H1 (cell line): ENCODE data around the gene COL17A1. TPM values are rescaled to one million over a fixed set of nuclear protein-coding genes. Genes with fewer than 3 reads are reported as not detected.

Experiments
- CTCF ChIA-PET: fragments of 300-600 bp; sonication (Branson Sonifier 250); formaldehyde crosslinking; loops from one replicate; lab custom pipeline; 2021; ENCODE audit not compliant: partially characterized antibody; lab: Charles Lee
- POLR2A ChIA-PET: fragments of 300-600 bp; sonication (Branson Sonifier 250); formaldehyde crosslinking; loops from one replicate; lab custom pipeline; 2021; ENCODE audit warnings: inconsistent platforms; ENCODE audit not compliant: partially characterized antibody; lab: Charles Lee
- DNase-seq, 2 experiments: peaks; one replicate each; pipeline versions ENCODE4 v3.0.0 to v3.0.0-alpha.2; 2010 to 2022; ENCODE audit warnings: low spot score in 2 of 2, low read depth in 1 of 2, mixed read lengths in 1 of 2
- FAIRE-seq: peaks from 2 replicates; lab custom pipeline; 2011; peaks lifted over from hg19 to GRCh38; lab: Jason Lieb, UNC
- H2AFZ ChIP-seq: 2 replicates; pipeline ENCODE4 v1.8.1; 2012; ENCODE audit warnings: low read length, inconsistent platforms
- H2AK5ac ChIP-seq: 2 replicates; pipeline ENCODE4 v1.6.1; 2013; ENCODE audit warnings: low read depth, low read length
- H2BK120ac ChIP-seq: replicated peaks from 2 replicates; pipeline ENCODE3; 2013; ENCODE audit warnings: low read depth, low read length, inconsistent platforms
- H2BK12ac ChIP-seq: 2 replicates; pipeline ENCODE4 v1.6.1; 2013; ENCODE audit warnings: low read depth, low read length
- H2BK15ac ChIP-seq: 2 replicates; pipeline ENCODE4 v1.6.1; 2013; ENCODE audit warnings: low read length
- H2BK20ac ChIP-seq: 2 replicates; pipeline ENCODE4 v1.6.1; 2013; ENCODE audit warnings: low read length
- H2BK5ac ChIP-seq: 2 replicates; pipeline ENCODE4 v1.6.1; 2013; ENCODE audit warnings: low read depth, low read length
- H3K14ac ChIP-seq: 2 replicates; pipeline ENCODE4 v1.6.1; 2013; ENCODE audit warnings: inconsistent platforms; ENCODE audit not compliant: insufficient read length
- H3K18ac ChIP-seq: 2 replicates; pipeline ENCODE4 v1.6.1; 2013; ENCODE audit warnings: low read length; ENCODE audit errors: extremely low read depth
- H3K23ac ChIP-seq: 2 replicates; pipeline ENCODE4 v1.6.1; 2013; ENCODE audit warnings: inconsistent platforms; ENCODE audit not compliant: insufficient read length
- H3K23me2 ChIP-seq: 2 replicates; pipeline ENCODE4 v1.6.1; 2013; ENCODE audit warnings: low read depth, low read length
- H3K27ac ChIP-seq: 2 replicates; pipeline ENCODE4 v1.6.1; 2011; ENCODE audit warnings: low read depth, low read length, inconsistent platforms
- H3K27me3 ChIP-seq, 4 experiments: replicated peaks in 1 of 4; 1 replicate in 1 of 4; 2 replicates in 3 of 4; pipeline versions ENCODE4 v1.6.1 to v1.8.1; 2011 to 2013; ENCODE audit warnings: low read length in 3 of 4, mild to moderate bottlenecking in 3 of 4, inconsistent platforms in 2 of 4, mixed read lengths in 2 of 4, moderate library complexity in 1 of 4; ENCODE audit not compliant: control insufficient read depth in 3 of 4, insufficient read depth in 3 of 4; ENCODE audit errors: extremely low read depth in 1 of 4
- H3K36me3 ChIP-seq, 4 experiments: 2 replicates each; pipeline versions ENCODE4 v1.6.1 to v1.8.1; 2011 to 2013; ENCODE audit warnings: mild to moderate bottlenecking in 4 of 4, low read length in 3 of 4, moderate library complexity in 2 of 4, control low read depth in 1 of 4, inconsistent platforms in 1 of 4; ENCODE audit not compliant: insufficient read depth in 4 of 4, control insufficient read depth in 2 of 4
- H3K4ac ChIP-seq: replicated peaks from 2 replicates; pipeline ENCODE3; 2013; ENCODE audit warnings: low read length, low read depth, mixed read lengths, inconsistent platforms; ENCODE audit not compliant: insufficient read length
- H3K4me1 ChIP-seq, 4 experiments: replicated peaks in 1 of 4; 1 replicate in 1 of 4; 2 replicates in 3 of 4; pipeline versions ENCODE4 v1.6.1 to v1.8.1; 2011 to 2013; ENCODE audit warnings: low read length in 3 of 4, inconsistent platforms in 2 of 4, mixed read lengths in 1 of 4; ENCODE audit not compliant: insufficient read depth in 4 of 4, control insufficient read depth in 3 of 4
- H3K4me2 ChIP-seq, 2 experiments: 2 replicates each; pipeline versions ENCODE4 v1.6.1 to v1.8.1; 2011 to 2013; ENCODE audit warnings: low read depth in 2 of 2, low read length in 2 of 2, control low read depth in 1 of 2, inconsistent platforms in 1 of 2, mild to moderate bottlenecking in 1 of 2; ENCODE audit not compliant: insufficient read depth in 1 of 2
- H3K4me3 ChIP-seq, 4 experiments: fragments of 200-600, 300-600 bp in 1 of 4; sonication (generic), shearing (Covaris generic), sonication (Bioruptor Twin) in 1 of 4; 2 replicates each; pipeline versions ENCODE4 v1.5.1 to v1.8.1; 2011 to 2016; ENCODE audit warnings: low read length in 4 of 4, low read depth in 3 of 4, control low read depth in 2 of 4, inconsistent platforms in 2 of 4, mild to moderate bottlenecking in 2 of 4, mixed read lengths in 1 of 4, moderate library complexity in 1 of 4; ENCODE audit not compliant: insufficient read depth in 2 of 4; ENCODE audit errors: extremely low read depth in 1 of 4
- H3K56ac ChIP-seq: replicated peaks from 2 replicates; pipeline ENCODE3; 2013; ENCODE audit warnings: low read depth, mild to moderate bottlenecking, mixed read lengths, low read length, inconsistent platforms; ENCODE audit not compliant: insufficient read length
- H3K79me1 ChIP-seq: 2 replicates; pipeline ENCODE4 v1.6.1; 2013; ENCODE audit warnings: low read depth, low read length, control low read depth
- H3K79me2 ChIP-seq, 2 experiments: 2 replicates each; pipeline versions ENCODE4 v1.6.1 to v1.8.1; 2012 to 2013; ENCODE audit warnings: low read length in 2 of 2, mild to moderate bottlenecking in 2 of 2, inconsistent platforms in 1 of 2; ENCODE audit not compliant: insufficient read depth in 2 of 2, control insufficient read depth in 1 of 2
- H3K9ac ChIP-seq, 4 experiments: replicated peaks in 1 of 4; 1 replicate in 1 of 4; 2 replicates in 3 of 4; pipeline versions ENCODE4 v1.6.1 to v1.8.1; 2011 to 2013; ENCODE audit warnings: low read depth in 3 of 4, low read length in 3 of 4, control low read depth in 2 of 4, mild to moderate bottlenecking in 2 of 4, moderate library complexity in 2 of 4, inconsistent platforms in 1 of 4; ENCODE audit errors: extremely low read depth in 1 of 4
- H3K9me3 ChIP-seq, 2 experiments: 2 replicates each; pipeline versions ENCODE4 v1.6.1 to v1.8.1; 2012 to 2013; ENCODE audit warnings: mild to moderate bottlenecking in 2 of 2, moderate library complexity in 2 of 2, control low read depth in 1 of 2, inconsistent platforms in 1 of 2, low read depth in 1 of 2, low read length in 1 of 2, mixed read lengths in 1 of 2; ENCODE audit not compliant: insufficient read depth in 2 of 2
- H4K20me1 ChIP-seq, 2 experiments: replicated peaks in 1 of 2; 2 replicates each; pipeline versions ENCODE3 to v1.8.1; 2011 to 2013; ENCODE audit warnings: inconsistent platforms in 2 of 2, low read length in 2 of 2, mild to moderate bottlenecking in 1 of 2; ENCODE audit not compliant: insufficient read depth in 2 of 2, control insufficient read depth in 1 of 2
- H4K5ac ChIP-seq: 2 replicates; pipeline ENCODE4 v1.6.1; 2013; ENCODE audit warnings: low read length, low read depth, mixed read lengths, inconsistent platforms; ENCODE audit not compliant: insufficient read length
- H4K8ac ChIP-seq: 2 replicates; pipeline ENCODE4 v1.8.0; 2013; ENCODE audit warnings: mild to moderate bottlenecking, moderate library complexity, low read length, inconsistent platforms; ENCODE audit not compliant: insufficient read depth; ENCODE audit errors: extremely low read depth
- H4K91ac ChIP-seq: replicated peaks from 2 replicates; pipeline ENCODE3; 2013; ENCODE audit warnings: low read length, mixed read lengths, inconsistent platforms; ENCODE audit not compliant: insufficient read length
- BACH1 ChIP-seq: IDR thresholded peaks from 2 replicates; pipeline ENCODE4 v1.6.1; 2012; ENCODE audit warnings: low read length, improper control_type of control experiment
- CHD2 ChIP-seq: IDR thresholded peaks from 2 replicates; pipeline ENCODE4 v1.6.1; 2012; ENCODE audit warnings: low read length, improper control_type of control experiment
- CTBP2 ChIP-seq: IDR thresholded peaks from 2 replicates; pipeline ENCODE4 v1.7.0; 2011; ENCODE audit warnings: borderline replicate concordance, mild to moderate bottlenecking, moderate library complexity, mixed read lengths, low read length; ENCODE audit not compliant: insufficient read depth, insufficient read length
- EZH2 ChIP-seq: fragments of 200-600 bp; sonication (generic); IDR thresholded peaks from 2 replicates; pipeline ENCODE4 v1.7.1; 2012; ENCODE audit warnings: low read depth, mild to moderate bottlenecking, moderate library complexity, low read length, inconsistent platforms; ENCODE audit not compliant: severe bottlenecking
- HDAC6 ChIP-seq: IDR thresholded peaks from one replicate; pipeline ENCODE4 v1.7.1; 2012; ENCODE audit warnings: low read depth, mild to moderate bottlenecking, inconsistent platforms, low read length, moderate library complexity
- KDM1A ChIP-seq: fragments of 200-600, 300-600 bp; sonication (generic); IDR thresholded peaks from 2 replicates; pipeline ENCODE4 v1.7.1; 2016; ENCODE audit warnings: mild to moderate bottlenecking, low read length, borderline replicate concordance
- RXRA ChIP-seq: IDR thresholded peaks from 2 replicates; pipeline ENCODE4 v1.6.1; 2011; ENCODE audit warnings: low read depth, mild to moderate bottlenecking, low read length, moderate library complexity; ENCODE audit not compliant: insufficient read depth
- WGBS, 2 experiments: shearing (Covaris generic) in 1 of 2; methylation state at CpG; one replicate each; pipeline versions ENCODE4 v1.1.6 to v1.1.7; 2013 to 2015; ENCODE audit warnings: low lambda C conversion rate in 2 of 2, mixed read lengths in 2 of 2, inconsistent platforms in 1 of 2, low coverage in 1 of 2, missing lambda C conversion rate in 1 of 2; ENCODE audit not compliant: insufficient replicate concordance in 2 of 2, insufficient coverage in 1 of 2, insufficient read length in 1 of 2; ENCODE audit errors: extremely low coverage in 1 of 2, missing lambda C conversion rate in 1 of 2; 5-methylcytosine and 5-hydroxymethylcytosine counted together
- polyA plus RNA-seq, 7 experiments: library from polyadenylated mRNA; depleted of rRNA in 3 of 7; stranded (reverse) in 5 of 7; unstranded in 2 of 7; fragments of >200 nt in 5 of 7; fragments of 200-250 nt in 2 of 7; gene quantifications; 1 replicate in 5 of 7; 2 replicates in 1 of 7; 4 replicates in 1 of 7; pipeline versions ENCODE4 v1.2.1 to v1.2.3, GENCODE V29; 2011 to 2013; ENCODE audit warnings: missing spikeins in 2 of 7, mixed read lengths in 2 of 7
- total RNA-seq: library from RNA; stranded (reverse); fragmentation: NEBNext Ultra II Directional; extraction: Animal tissue kit (Norgen Biotek cat#: 25700); gene quantifications from 2 replicates; pipeline ENCODE4 v1.2.1, GENCODE V29; 2021

Gene COL17A1
- total and polyA plus RNA-seq, 2 of the 8 experiments (the other 6 are each of a cell fraction or from before 2014, with no cell fraction given): 0.35 to 0.37 TPM

DNA sequence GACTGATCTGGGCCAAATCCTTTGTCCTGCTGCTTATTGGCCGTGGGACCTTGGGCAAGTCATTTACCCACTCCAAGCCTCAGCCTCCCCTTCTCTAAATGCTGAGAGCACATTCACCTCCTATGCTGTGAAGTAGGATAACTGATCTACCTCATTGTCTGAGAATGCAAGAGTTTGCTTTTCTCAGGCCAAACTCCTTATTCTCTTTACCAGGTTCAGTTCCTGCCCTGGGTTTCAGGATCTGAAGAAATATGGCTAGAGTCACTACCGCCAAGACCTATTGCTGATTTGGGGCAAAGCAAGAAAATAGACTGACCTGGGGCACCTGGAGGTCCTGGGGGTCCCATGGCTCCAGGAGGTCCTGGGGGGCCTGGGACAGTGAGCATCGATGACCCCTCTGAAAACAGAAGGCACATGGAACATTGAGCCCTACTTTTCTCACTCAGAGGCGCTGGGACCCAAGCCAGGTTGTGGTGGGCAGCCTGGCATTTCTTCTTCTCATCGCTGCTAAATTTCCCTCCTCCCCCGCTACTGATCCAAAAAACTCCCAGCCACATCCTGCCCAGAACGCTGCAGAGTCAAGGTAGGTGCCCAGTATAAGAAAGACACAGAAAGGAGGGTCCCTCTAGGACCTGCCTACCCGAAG is 42.4 kb downstream of the COL17A1 start:
- Histone ChIP-seq H3K23ac (no peak overlapping the region), H4K91ac (no peak overlapping the region), H3K27me3 (no peaks in the 10 kb centered on the region), H3K4me2 (no peak overlapping the region), H3K4me1 (peaks cover 0 to 4% (median 2%) of the 10 kb centered on the region in 4 experiments; a peak in 3 of 7 replicates), H4K20me1 (no peaks in the 10 kb centered on the region), H2BK120ac (no peak overlapping the region), H3K36me3 (no peaks in the 10 kb centered on the region), H3K79me1 (no peaks in the 10 kb centered on the region), H2AFZ (no peak overlapping the region), H4K8ac (no peak overlapping the region), H3K79me2 (no peaks in the 10 kb centered on the region), H3K9ac (no peak overlapping the region), H2AK5ac (no peak overlapping the region), H3K14ac (no peak overlapping the region), H4K5ac (no peak overlapping the region), H3K56ac (no peak overlapping the region), H3K27ac (no peak overlapping the region), H2BK12ac (no peak overlapping the region), H2BK20ac (no peak overlapping the region), H3K4me3 (no peak overlapping the region), H3K23me2 (peaks cover 3% of the 10 kb centered on the region; the same call in 1 of the 2 replicates), H3K9me3 (no peaks in the 10 kb centered on the region), H2BK15ac (no peak overlapping the region), H3K18ac (no peak overlapping the region), H3K4ac (no peak overlapping the region), H2BK5ac (no peak overlapping the region)
- 83% methylated on average over 8 of the region's 8 CpGs; no CpG with 5 or more reads in 1 of the 2 experiments for WGBS, 2 experiments
- ChIA-PET POLR2A (interaction anchor here (1.0 kb wide), 1 partner anchor 9 kb away, joined by 4 read pairs; no protein-coding TSS in a partner anchor), CTCF (interaction anchor here (1.0 to 2.4 kb wide), 3 partner anchors 15 to 256 kb away, joined by 3 to 8 read pairs (median 4); no protein-coding TSS in a partner anchor)
- TF ChIP-seq EZH2 (no peak), CHD2 (no peak), BACH1 (no peak), CTBP2 (no peak), HDAC6 (no peak), KDM1A (no peak), RXRA (no peak)
- FAIRE-seq (no peak), DNase-seq (no peak)
